ENCODE data around the gene RBM5.

RBM5 gene

DNA sequence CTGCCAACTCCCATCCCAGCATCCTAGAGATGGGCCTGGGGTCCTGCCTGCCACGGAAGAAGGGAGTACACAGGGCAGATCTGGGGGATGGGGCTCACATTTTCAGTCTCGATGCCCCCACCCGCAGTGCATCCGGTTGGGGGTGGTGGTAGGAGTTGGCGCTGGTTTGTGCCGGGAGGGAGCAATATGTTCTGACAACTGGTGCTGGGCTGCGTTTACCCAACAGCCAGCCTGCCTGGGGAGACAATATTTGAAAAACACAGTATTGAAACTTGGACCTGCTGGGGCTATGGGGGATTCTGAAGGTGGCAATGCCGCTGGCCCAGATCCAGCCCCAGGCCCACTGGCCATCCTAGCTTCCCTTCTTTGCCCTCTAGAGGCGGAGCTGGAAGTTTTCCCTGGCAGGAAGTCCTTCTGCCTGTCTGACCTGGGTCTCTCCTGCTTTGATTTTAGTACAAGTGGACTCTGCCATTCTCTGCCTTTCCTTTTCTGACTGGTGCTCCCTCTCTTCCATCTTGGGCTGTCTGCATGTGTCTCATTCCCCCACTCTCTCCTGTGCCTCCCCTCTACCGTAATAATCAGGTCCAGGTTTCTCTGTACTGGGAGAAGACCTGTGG lies 69.9 kb downstream of the RBM5 start:
- no peak for DNase-seq

DNA sequence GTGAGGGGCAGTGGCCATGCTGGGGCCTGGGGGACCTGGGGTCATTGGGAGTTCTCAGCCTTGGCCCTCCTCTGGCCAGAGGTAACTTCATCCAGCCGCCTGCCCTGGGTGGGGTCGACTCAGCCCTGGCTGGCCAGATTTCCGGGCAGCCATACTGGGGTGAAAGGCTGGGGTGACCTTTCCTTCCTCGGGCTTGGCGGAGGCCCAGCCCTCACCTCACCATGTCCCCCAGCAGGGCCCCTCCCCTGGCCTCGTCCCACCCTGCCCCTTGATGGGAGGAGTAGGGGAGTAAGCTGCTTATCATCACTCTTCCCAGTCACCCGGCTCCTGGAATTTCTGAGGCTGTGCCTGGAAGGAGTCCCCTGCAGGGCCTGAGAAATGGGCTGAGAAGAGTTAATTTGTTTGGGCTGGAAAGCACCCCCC lies 71.9 kb downstream of the RBM5 start:
- DNase-seq: no peak

DNA sequence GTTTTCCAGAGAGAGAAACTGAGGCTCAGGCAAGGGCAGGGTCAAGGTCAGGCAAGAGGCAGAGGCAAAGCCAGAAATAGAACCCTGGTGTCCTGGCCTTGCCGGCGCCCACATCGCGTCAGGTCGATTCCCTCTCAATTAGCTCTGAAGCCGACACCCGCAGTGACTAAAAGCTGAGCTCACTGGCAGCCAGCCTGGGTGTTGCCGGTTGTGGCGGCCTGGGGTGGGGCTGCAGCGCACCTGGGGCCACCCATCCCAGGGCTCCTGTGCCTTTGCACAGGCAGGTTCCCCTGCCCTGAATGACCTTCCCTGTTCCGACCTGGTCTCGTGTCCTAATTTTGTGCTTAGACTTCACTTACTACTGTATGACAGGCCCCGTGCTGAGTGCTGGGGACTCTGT lies 72.6 kb downstream of the RBM5 start:
- DNase-seq: no peak

DNA sequence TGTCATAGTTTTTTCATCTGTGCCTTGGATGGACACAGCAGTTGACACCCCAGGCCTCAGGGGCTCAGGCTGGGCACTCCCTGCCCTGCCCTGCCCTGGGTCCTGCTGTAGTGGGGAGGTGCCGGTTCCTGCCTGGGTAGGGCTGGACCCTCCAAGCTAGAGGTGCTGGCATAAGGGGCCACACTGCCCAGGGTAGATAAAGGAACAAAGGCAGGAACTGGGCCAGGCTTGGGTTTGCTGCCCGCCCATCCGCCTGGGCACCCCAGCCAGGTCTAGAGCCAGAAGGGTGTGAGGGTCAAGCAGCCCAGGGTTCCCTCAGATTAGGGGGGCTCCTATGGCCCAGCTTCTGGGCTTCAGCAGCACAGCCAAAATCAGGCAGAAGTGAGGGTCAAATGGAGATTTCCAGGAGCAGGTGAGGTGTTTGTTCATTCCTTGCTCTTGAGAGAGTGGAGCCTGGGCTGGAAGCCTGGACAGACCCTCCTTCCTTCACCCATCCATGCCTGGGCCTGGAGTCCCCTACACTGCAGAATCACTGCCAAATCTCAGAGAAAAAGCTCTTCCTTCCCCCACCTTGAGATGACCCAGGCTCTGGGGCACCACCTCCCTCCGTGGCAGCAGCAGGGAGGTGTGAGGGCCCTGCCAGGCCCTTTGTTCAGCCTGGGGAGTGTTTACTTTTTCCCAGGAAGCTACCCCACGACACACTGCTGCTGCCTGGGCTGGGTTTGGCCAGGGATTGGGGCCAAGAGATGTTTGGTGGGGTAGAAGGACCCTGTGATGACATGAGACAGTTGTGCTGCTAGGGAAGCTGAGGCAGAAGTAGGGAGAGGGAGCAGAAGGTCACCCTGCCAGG lies 73.5 kb downstream of the RBM5 start:
- no peak for DNase-seq

DNA sequence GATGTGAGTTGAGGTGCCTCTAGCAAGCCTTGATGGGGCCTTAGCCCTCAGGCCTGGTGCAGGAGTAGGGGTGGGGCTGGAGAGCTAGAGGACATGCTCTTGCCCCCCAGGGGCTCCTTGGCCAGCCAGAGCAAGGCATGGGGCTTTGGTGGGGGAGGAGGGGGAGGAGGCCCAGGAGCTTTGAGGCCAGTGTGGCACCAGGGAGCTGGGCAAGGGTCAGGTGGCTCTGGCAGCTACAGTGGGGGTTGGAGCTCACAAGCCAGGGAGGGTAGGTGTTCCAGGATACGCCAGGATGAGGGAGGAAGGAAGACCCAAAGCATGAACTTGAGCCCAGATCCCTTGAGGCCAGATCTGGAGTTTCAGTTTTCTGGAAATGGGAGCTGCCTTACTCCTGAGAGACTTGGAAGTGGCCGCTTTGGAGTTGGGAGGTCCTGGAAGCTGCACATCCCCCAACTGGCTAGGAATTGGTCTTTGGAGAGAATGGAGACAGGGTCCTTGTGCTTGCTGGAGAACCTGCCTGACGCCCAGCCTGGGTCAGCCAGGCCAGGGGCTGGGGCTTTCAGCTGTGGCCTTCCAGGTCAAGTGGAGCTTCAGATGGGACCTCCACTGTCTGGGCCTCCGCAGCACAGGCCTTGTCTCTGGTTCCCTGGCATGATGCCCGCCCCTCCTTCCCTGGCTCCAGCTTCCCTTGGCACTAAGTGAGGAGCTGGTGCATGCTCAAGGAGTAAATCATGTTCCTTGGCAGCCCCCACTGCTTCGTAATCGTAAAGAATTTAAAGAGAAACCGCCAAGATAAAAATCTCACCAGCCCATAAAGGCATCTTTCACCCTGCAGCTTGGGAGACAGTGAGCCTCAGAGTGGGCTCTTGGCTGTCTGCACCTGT lies 75.1 kb downstream of the RBM5 start:
- DNase-seq: peak in 54 of 58 donors; percentile 4 to 82 (median 48)

DNA sequence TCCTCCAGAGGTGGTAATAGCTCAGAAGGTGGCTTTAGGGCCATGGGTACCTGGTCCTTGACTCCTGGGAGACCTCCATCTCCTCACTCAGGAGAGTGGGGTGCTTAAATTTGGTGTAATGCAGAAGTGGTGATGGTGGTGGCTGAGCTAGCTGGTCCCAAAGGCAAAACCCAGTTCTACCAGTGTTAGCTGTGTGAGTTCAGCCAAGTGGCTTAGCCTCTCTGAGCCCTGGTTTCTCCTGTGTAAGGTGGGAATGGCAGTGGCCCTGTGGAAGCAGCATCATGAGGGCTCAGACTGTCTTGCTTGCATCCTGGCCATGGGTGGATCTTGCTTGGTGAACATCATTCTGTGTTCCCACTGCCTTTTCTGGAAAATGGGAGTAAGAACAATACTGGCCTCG lies 75.8 kb downstream of the RBM5 start:
- DNase-seq: no peak

DNA sequence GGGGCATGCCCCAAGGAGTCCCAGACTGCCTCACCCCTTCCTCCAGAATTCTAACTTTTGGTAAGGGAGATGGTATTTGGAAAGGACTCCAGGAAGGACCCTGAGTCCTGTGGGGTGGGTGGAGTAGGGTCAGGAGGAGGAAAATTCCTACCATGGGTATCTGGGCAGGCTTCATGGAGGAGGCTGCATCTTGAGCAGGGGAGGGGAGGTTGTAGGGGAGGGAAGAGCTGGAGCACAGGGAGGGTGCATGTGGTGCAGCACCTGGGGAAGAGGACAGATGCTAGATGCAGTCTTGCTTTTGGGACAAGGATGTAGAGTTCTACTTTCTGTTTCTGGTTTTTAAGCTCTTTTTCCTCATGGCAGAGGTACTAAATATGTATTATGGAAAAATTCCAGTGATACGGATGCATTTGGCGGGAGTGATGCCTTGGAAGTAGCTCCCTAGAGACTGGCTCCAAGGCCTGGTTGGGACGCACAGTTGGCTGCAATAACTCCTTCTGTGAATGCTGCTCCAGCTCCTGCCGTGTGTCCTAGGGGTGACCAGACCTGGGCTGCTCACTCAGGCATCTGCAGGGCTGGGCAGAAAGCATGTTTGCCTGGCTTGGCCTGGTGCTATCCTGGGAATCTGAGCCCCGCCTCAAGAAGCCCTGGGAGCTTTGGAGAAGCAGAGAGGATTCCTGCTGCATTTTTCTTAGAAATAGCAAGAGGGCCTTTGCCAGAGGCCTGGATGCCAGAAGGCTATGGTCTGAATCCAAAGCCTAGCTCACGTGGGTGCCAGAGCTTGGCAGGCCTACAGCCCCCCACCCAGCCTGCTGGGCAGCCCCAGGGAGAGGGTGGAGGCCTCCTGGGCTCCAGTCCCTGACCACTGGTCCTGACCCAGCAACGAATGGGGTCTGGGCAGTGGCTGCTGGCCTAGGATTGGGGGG lies 76.5 kb downstream of the RBM5 start:
- peak in 48 of 58 donors; percentile 3 to 81 (median 48) for DNase-seq

DNA sequence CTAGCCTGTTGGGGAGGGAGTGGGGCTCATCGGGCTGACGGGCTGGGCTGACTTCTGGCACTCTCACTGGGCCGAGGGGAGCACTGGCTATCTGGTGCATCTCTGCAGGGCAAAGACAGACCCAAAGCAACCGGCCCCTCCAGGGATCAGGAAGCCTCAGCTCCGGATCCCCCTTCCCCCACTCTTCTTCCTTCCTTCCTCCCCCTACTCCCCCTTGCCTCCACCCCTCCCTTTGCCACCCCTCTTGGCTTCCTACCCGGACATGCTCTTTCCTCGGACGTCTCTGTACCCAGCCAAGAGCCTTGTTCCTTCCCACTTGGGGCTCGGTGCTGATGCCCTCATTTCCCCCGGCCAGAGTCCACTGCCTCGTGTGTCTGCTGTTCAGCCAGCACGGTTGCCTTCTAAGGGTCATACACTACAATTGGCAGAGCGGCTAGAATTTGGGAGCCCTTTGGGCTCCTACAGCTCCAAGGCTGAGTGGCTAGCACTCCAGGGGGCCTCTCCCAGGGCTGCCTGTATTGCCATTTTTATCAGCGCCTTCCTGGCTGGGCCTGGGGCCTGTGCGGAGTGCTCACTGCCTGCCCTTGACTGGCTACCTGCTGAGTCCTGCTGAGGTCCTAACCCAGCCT lies 77.3 kb downstream of the RBM5 start:
- DNase-seq: peak in 32 of 58 donors; percentile 11 to 72 (median 38)

DNA sequence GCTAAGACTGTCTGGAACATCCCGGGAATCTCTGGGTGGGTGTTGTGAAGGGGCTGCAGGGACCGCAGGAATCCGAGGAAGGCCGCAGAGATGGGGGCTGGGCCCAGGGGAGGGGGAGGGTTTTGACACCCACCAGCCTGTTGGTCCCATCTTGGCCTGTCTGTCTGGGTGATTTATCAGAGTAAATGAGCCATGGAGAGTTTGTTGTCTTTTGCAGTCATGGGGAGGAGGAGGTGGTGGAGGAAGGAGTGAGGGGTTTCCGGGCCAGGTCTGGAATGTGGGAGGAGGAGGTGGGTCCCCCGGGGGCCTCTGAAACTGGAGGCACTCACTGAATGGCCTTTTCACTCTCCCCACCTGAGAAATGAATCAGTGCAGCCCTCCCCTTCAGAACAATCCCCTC lies 77.9 kb downstream of the RBM5 start:
- DNase-seq: no peak

DNA sequence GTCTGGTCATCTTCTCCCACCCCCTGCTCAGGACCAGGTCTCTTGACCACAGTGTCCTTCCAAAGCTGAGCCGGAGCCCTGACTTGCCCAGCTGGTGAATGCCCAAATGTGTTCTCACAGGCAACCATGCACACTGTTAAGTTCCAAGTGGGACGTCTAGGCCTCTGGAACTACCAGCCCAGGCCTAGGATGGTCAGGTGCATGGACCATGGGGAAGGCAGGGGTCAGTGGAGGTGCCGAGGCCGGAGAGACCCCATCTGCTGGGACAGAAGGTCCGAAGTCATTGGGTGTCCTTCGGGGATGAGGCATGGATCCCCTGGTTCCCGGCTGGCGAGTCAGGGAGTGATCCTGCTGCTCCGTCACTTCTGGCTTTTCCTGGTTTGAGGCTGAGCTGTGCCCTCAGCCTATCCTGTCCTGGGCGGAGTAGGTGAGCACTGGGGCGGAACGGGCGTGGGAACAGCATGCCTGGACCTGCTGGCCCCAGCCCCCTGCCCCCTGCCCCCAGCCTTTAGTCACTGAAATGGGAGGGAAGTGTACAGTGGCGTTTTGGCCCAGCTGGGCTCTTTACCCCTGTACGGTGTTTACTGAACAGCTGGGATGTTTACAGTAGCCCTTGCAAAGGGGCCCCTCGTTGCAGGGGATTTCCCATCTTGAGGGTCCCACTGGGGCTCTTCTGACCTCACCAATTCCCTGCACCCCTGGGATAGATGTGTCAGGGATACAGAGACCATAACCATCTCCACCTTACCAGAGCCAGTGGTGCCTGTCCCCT lies 78.5 kb downstream of the RBM5 start:
- DNase-seq: no peak

DNA sequence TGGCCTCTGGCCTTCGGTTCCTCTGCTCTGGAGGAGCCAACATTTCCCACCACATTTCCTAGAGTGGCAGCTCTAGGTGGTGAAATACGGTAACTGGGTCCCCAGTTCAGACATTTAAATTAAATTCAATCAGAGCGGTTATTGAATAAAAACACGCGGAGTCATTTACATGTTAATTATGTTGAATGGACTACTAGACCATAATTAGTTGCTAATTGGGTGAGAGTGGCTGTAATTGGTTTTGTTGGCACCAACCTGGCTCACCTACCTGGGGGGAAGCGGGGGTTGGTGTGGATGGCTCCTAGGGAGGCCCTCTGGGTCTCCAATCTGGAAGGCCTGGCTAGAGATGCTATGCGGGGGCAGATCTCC lies 79.1 kb downstream of the RBM5 start:
- no peak for DNase-seq

DNA sequence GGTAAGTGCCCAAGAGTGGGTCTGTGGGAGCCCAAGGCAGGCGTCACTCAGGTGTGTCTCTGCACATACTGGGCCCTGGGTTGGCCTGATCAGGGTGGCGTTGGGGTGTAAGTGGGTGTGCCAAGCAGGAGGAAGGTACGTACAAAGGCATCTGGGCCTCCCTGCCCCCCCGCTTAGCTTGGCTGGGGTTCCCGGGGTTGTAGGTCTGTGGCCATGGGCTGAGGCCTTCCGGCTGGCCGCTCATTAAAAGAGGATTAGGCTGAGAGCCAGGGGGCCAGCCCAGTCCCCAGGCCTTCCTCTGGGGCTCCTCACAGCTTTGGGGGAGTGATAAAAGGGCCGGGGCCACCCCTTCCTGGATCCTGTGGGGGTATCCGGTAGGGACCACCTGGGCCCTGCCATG lies 79.7 kb downstream of the RBM5 start:
- peak in 4 of 58 donors; percentile 6 to 14 (median 10) for DNase-seq

Data from anterior cingulate cortex (tissue), 58 donors.